ENCODE results near the gene MORC2.

DNA sequence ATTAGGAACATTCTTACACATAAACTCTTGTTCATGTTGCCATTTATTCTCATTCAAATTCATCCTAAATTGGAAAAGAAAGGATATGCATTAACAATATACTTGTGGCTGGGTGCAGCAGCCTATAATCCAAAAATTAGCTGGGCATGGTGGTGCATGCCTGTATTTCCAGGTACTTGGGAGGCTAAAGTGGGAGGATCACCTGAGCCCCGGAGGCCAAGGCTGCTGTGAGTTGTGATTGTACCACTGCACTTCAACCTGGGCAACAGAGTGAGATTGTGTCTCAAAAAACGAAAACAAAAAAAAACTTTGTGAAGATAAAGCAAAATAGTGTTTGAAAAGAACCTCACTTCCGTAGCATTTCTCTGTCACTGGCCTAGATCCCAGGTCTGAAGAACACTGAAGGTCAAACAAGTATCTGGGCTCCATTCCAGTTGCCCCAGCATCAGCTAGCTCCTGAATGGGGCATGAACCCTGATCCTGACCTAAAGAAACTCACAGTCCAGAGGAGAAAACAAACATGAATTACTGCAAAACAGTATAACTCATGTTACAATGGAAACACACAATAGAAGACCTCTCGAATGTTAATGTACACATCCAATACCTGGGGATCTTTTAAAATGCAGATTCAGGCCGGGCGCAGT, 32.7 kb upstream of the MORC2 start:
- no peak for TF ChIP-seq TAF1 (IDR thresholded peaks at IDR 0.05; ENCODE audit: borderline replicate concordance, insufficient read depth, low read length)
- TF ChIP-seq, protein P1, sequence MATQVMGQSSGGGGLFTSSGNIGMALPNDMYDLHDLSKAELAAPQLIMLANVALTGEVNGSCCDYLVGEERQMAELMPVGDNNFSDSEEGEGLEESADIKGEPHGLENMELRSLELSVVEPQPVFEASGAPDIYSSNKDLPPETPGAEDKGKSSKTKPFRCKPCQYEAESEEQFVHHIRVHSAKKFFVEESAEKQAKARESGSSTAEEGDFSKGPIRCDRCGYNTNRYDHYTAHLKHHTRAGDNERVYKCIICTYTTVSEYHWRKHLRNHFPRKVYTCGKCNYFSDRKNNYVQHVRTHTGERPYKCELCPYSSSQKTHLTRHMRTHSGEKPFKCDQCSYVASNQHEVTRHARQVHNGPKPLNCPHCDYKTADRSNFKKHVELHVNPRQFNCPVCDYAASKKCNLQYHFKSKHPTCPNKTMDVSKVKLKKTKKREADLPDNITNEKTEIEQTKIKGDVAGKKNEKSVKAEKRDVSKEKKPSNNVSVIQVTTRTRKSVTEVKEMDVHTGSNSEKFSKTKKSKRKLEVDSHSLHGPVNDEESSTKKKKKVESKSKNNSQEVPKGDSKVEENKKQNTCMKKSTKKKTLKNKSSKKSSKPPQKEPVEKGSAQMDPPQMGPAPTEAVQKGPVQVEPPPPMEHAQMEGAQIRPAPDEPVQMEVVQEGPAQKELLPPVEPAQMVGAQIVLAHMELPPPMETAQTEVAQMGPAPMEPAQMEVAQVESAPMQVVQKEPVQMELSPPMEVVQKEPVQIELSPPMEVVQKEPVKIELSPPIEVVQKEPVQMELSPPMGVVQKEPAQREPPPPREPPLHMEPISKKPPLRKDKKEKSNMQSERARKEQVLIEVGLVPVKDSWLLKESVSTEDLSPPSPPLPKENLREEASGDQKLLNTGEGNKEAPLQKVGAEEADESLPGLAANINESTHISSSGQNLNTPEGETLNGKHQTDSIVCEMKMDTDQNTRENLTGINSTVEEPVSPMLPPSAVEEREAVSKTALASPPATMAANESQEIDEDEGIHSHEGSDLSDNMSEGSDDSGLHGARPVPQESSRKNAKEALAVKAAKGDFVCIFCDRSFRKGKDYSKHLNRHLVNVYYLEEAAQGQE (IDR thresholded peaks at IDR 0.05; ENCODE audit: insufficient read depth in 1 of 2, low read depth in 2 of 2, low read length in 2 of 2): no peak
- TF ChIP-seq POLR2AphosphoS5 (IDR thresholded peaks at IDR 0.05; ENCODE audit: low read depth, low read length): no peak
- TF ChIP-seq SIN3A (IDR thresholded peaks at IDR 0.05; ENCODE audit: borderline replicate concordance, insufficient read depth, low read length): no peak

Measured in PFSK-1 (cell line).